Activated naive CD4-positive, alpha-beta T cell treated with anti-CD3 and anti-CD28 coated beads, Interleukin-2, amount 50 U/mL, for 24 hours (primary cell): ENCODE results near the gene YIF1A.

ENCODE experiments used
- H3K27ac Mint-ChIP-seq: one replicate; pipeline ENCODE4 v1.8.0; 2021; ENCODE audit warnings: mild to moderate bottlenecking, mixed read lengths
- H3K27me3 Mint-ChIP-seq: one replicate; pipeline ENCODE4 v1.8.0; 2021; ENCODE audit warnings: mixed read lengths
- H3K36me3 Mint-ChIP-seq: one replicate; pipeline ENCODE4 v1.8.0; 2021; ENCODE audit warnings: mixed read lengths
- H3K4me1 Mint-ChIP-seq: one replicate; pipeline ENCODE4 v1.8.0; 2021; ENCODE audit warnings: mixed read lengths
- H3K4me3 Mint-ChIP-seq: one replicate; pipeline ENCODE4 v1.8.0; 2021; ENCODE audit warnings: mild to moderate bottlenecking, mixed read lengths
- H3K9me3 Mint-ChIP-seq: one replicate; pipeline ENCODE4 v1.8.0; 2021; ENCODE audit warnings: mixed read lengths

YIF1A gene

DNA sequence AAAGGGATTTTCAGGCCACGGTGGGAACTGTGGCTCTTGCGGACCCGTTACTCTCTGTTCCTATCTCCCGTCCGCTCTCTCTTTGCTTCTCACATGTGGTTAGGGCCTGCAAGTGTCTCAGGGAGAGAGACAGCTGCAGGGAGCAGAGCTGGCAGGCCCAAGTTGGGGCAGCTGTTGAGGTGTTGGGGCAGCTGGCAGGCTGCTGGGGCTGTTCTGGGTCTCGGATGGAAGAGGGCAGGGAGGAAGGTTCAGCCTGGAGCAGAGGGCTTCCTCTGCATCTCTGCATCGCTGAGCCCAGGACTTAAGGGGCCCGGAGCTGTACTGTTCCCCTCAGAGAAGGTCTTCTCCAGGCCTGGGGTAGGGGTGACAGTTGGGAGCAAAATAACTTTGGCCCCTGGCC, 13.5 kb downstream of the YIF1A start:
- Mint-ChIP-seq H3K27me3 (no peaks in the 10 kb centered on the region), H3K4me3 (no peak overlapping the region), H3K36me3 (peaks cover 8% of the 10 kb centered on the region)

DNA sequence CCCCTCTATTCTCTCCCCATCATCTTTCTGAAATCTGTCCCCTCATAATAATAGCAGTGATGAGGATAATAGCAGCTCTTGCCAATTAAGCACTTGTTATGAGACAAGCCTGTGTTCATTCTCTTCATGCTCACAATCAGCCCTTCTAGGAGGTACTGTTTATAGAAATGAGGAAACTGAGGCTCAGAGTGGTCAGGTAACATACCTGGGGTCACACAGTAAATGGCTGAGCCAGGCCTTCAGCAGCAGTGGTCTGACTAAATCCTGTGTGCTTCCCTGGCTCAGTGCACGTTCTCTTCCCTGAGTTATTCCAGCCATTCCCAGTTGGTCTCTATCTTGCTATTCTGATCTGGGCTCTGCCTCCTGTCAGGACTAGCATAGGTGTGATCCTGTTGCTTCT, 14.7 kb downstream of the YIF1A start:
- Mint-ChIP-seq H3K27ac (no peak overlapping the region), H3K4me1 (peaks cover 38% of the 10 kb centered on the region), H3K27me3 (no peaks in the 10 kb centered on the region), H3K9me3 (no peaks in the 10 kb centered on the region), H3K36me3 (peaks cover 8% of the 10 kb centered on the region), H3K4me3 (no peak overlapping the region)

More for the DNA sequence above, 13.5 kb downstream of the YIF1A start:
- H3K9me3 Mint-ChIP-seq = no peaks in the 10 kb centered on the region
- H3K27ac Mint-ChIP-seq = peak overlapping the region; percentile 65
- peaks cover 31% of the 10 kb centered on the region for H3K4me1 Mint-ChIP-seq

GRCh38 chr11:66272596-66272995, 16.3 kb downstream of the YIF1A start:
- no peaks in the 10 kb centered on the region for H3K27me3 Mint-ChIP-seq
- peaks cover 39% of the 10 kb centered on the region for H3K4me1 Mint-ChIP-seq
- H3K27ac Mint-ChIP-seq = peak overlapping the region; percentile 77
- peaks cover 8% of the 10 kb centered on the region for H3K36me3 Mint-ChIP-seq
- H3K4me3 Mint-ChIP-seq = peak overlapping the region; percentile 23
- H3K9me3 Mint-ChIP-seq = no peaks in the 10 kb centered on the region

- Mint-ChIP-seq H3K4me3 (no peak overlapping the region), H3K4me1 (peaks cover 44% of the 10 kb centered on the region), H3K9me3 (no peaks in the 10 kb centered on the region), H3K36me3 (peaks cover 8% of the 10 kb centered on the region), H3K27me3 (no peaks in the 10 kb centered on the region), H3K27ac (no peak overlapping the region)
Measured at GRCh38 chr11:66271816-66272215, 17.1 kb downstream of the YIF1A start.

DNA sequence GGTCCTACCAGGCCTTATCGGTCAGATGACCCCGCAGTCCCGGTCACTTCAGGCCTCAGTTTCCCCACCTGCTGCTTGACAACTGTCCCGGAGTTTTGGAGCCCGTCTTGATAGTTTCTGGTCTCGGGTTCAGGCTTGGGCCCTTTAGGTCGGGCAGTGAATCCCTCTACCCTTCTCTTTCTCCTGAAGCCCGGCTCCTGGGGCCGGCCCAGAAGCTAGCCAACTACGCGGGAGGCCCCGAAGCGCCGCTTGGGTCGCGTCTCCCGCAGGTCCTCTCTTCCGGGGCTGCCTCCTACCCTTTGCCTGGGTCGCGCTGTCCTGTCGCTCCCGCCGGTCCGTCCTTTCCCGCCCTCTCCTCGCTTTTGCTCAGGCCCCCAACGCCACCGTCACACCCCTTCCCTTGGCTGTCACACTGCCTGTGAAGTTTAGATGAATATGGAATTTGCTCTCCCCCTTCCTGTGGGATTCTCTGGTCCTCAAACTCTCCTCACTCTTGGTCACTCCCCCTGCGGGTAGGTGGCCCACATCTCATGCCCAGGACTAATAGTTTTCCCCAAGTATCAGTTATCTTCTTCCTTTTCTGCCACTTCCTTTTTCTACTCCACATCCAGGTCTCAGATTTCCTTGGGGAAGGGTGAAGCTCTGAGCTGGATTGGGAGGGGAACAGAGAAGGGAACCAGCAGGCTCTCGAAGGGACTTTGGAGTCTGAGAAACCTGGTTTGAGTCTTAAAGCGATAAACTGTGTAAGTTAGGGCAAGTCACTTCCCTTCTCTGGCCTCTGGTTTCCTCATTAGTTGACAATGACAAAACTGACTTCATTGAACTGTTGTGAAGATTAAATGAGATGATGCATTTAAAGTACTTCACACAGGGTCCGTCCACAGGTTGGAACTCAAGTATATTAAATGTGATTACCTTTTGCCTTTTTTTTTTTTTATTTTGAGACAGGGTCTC, 19.7 kb downstream of the YIF1A start:
- peak overlapping the region; percentile 91 for H3K27ac Mint-ChIP-seq
- H3K27me3 Mint-ChIP-seq = no peaks in the 10 kb centered on the region
- H3K9me3 Mint-ChIP-seq = no peaks in the 10 kb centered on the region
- peak overlapping the region; percentile 95 for H3K4me3 Mint-ChIP-seq
- H3K36me3 Mint-ChIP-seq = peaks cover 10% of the 10 kb centered on the region
- peaks cover 45% of the 10 kb centered on the region for H3K4me1 Mint-ChIP-seq

DNA sequence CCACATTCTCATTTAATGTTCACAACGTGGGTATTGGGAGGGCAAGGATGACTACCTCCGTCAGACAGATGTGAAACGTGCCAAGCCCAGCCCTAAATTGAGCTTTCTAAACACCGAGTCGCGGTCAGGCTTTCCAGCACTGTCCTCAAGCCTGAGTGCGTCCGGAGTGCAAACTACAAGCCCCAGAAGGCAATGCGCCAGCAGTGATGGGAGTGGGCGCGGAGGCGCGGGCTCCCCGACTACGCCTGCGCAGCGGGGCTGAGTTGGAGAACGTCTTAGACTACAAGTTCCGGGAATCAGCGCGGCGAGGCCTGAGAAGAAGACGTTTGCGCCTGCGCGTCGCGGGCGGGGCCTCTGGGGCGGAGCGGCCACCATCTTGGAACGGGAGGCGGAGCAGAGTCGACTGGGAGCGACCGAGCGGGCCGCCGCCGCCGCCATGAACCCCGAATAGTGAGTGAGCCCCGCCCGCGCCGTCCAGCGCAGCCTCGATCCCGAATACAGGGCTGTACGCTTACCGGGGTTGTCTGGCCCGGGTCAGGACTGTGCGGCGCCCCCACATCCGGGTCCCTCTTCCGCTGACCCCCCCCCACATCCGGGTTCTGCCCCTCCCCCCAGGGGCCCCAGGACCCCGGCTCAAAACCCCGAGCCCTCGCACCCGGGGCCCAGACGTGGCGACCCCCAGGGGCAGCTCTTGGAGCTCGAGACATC, 20.5 kb downstream of the YIF1A start, which contains the start of gene RAB1B:
RAB1B (plus strand) TSS at position 396 of the 708 bp plus-strand sequence; CDS start at position 437, 41 bp downstream.
- H3K4me3 Mint-ChIP-seq = peak within 1 kb of the TSS; percentile 95
- no peaks in the 10 kb centered on the region for H3K27me3 Mint-ChIP-seq
- peaks cover 6% of the 10 kb centered on the region for H3K36me3 Mint-ChIP-seq
- H3K27ac Mint-ChIP-seq = peak within 1 kb of the TSS; percentile 98
- H3K9me3 Mint-ChIP-seq = no peaks in the 10 kb centered on the region
- peaks cover 42% of the 10 kb centered on the region for H3K4me1 Mint-ChIP-seq

- Mint-ChIP-seq H3K4me1 (peaks cover 40% of the 10 kb centered on the region), H3K27me3 (no peaks in the 10 kb centered on the region), H3K27ac (peak overlapping the region; percentile 98), H3K9me3 (no peaks in the 10 kb centered on the region), H3K4me3 (peak overlapping the region; percentile 95), H3K36me3 (peaks cover 5% of the 10 kb centered on the region)
Measured at GRCh38 chr11:66267379-66268243, 21.3 kb downstream of the YIF1A start.

GRCh38 chr11:66267039-66267378, 21.9 kb downstream of the YIF1A start:
- no peaks in the 10 kb centered on the region for H3K9me3 Mint-ChIP-seq
- H3K4me3 Mint-ChIP-seq = peak overlapping the region; percentile 95
- no peak overlapping the region for H3K27ac Mint-ChIP-seq

DNA sequence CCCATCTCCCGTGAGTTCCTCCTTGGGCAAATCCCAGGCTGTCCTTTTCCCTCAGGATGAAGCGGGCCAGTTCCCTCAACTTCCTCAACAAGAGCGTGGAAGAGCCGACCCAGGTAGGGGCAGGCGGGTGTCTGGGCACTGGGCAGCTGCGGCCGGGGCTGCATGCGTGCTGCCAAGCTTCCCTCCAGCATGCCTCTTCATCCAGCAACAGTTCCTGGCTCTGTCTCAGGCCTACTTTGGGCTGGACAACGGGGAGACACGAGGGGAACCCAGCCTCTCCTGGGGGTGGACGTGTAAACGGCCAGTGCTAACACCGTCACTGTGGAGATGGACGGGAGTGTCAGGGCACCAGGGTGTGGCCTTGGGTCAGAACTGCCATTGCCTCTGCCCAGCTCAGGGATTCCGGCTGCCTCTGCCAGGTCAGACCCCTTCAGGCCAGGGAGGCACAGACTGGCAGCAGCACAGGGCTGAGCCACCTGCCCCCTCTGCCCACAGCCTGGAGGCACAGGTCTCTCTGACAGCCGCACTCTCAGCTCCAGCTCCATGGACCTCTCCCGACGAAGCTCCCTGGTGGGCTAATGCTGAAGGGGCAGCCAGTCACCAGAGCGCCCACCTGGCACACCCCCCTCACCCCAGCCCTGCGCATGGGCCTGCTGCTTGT, 22.4 kb downstream of the YIF1A start:
- Mint-ChIP-seq H3K4me3 (peak overlapping the region; percentile 95), H3K27me3 (no peaks in the 10 kb centered on the region), H3K27ac (no peak overlapping the region), H3K36me3 (peaks cover 3% of the 10 kb centered on the region), H3K4me1 (peaks cover 31% of the 10 kb centered on the region), H3K9me3 (no peaks in the 10 kb centered on the region)

More at GRCh38 chr11:66267039-66267378, 21.9 kb downstream of the YIF1A start:
- Mint-ChIP-seq H3K27me3 (no peaks in the 10 kb centered on the region), H3K4me1 (peaks cover 36% of the 10 kb centered on the region), H3K36me3 (peaks cover 5% of the 10 kb centered on the region)

DNA sequence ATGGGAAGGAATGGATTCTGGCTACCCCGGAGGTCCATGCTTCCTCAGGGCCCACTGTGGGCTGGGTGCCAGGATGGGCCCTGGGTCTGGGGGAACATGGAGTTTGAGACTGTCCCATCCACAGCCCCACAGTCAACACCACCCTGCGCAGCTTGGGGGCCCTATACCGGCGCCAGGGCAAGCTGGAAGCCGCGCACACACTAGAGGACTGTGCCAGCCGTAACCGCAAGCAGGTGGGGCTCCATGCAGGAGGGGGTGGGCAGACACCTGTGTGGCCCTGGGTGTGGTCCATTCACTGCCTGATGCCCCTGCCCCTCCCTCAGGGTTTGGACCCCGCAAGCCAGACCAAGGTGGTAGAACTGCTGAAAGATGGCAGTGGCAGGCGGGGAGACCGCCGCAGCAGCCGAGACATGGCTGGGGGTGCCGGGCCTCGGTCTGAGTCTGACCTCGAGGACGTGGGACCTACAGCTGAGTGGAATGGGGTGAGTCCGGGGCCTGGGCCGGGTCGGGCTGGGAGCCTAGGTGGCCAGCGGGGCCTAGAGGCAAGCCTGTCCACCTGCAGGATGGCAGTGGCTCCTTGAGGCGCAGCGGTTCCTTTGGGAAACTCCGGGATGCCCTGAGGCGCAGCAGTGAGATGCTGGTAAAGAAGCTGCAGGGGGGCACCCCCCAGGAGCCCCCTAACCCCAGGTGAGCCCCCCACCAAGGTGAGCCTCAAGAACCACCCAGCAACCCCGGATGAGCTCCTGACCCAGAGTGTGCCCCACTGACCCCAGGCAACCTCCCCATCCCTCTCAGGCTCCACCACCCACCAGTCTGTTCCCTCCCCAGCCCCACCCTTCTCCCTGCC, 23.2 kb downstream of the YIF1A start:
- Mint-ChIP-seq H3K36me3 (peaks cover 2% of the 10 kb centered on the region), H3K9me3 (no peaks in the 10 kb centered on the region), H3K4me3 (no peak overlapping the region), H3K27me3 (no peaks in the 10 kb centered on the region), H3K27ac (no peak overlapping the region), H3K4me1 (peaks cover 29% of the 10 kb centered on the region)

DNA sequence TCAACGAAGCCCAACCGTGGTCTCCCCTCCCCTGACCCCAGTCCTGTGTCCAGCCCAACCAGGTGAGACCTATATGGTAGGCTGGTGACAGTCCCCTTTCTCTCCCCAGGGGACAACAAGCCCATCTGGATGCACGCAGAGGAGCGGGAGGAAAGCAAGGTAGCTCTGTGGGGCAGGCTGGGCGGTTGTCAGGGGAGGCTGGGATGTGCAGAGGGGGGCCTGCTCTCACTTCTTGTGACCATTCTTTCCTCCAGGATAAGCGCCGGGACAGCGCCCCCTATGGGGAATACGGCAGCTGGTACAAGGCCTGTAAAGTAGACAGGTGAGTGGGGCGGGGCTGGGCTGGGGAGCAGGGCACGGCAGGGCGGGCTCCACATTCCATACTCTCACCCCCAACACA, 24.0 kb downstream of the YIF1A start:
- no peak overlapping the region for H3K4me3 Mint-ChIP-seq
- no peaks in the 10 kb centered on the region for H3K9me3 Mint-ChIP-seq
- H3K36me3 Mint-ChIP-seq = peaks cover 1% of the 10 kb centered on the region
- no peaks in the 10 kb centered on the region for H3K27me3 Mint-ChIP-seq
- no peak overlapping the region for H3K27ac Mint-ChIP-seq
- peaks cover 20% of the 10 kb centered on the region for H3K4me1 Mint-ChIP-seq

DNA sequence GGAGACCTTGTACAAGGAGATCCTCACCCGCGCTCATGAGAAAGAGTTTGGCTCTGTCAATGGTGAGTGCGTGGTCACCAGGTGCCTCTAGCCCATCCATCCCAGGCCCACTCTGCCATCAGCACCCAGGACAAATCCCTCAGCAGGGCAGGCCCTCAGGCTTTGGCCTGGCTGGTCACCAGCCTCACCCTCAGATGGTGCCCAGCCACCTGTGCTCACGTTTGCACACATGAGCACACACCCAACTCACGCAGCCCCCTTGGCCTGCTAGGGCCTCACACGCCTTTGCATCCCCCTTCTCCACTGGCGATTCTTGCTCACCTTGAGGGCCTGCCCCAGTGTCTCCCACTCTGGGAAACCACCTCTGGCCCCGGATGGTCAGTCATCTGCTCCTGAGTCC, 24.6 kb downstream of the YIF1A start:
- Mint-ChIP-seq H3K4me3 (no peak overlapping the region), H3K27ac (no peak overlapping the region)

DNA sequence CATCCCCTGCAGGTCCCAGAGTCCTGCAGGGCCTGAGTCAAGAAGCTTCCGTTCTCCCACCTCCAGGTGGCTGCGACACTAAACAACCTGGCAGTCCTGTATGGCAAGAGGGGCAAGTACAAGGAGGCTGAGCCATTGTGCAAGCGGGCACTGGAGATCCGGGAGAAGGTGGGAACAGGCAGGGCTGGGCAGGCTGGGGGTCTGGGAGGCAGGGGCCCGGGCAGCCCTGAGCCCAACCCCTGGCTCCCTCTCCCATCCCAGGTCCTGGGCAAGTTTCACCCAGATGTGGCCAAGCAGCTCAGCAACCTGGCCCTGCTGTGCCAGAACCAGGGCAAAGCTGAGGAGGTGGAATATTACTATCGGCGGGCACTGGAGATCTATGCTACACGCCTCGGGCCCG, 25.2 kb downstream of the YIF1A start:
- no peaks in the 10 kb centered on the region for H3K9me3 Mint-ChIP-seq
- no peak overlapping the region for H3K27ac Mint-ChIP-seq
- no peak overlapping the region for H3K4me3 Mint-ChIP-seq
- H3K4me1 Mint-ChIP-seq = peaks cover 23% of the 10 kb centered on the region
- H3K36me3 Mint-ChIP-seq = peaks cover 8% of the 10 kb centered on the region
- H3K27me3 Mint-ChIP-seq = no peaks in the 10 kb centered on the region

More for the DNA sequence above, 24.6 kb downstream of the YIF1A start:
- peaks cover 19% of the 10 kb centered on the region for H3K4me1 Mint-ChIP-seq
- no peaks in the 10 kb centered on the region for H3K9me3 Mint-ChIP-seq
- H3K27me3 Mint-ChIP-seq = no peaks in the 10 kb centered on the region
- H3K36me3 Mint-ChIP-seq = peaks cover 4% of the 10 kb centered on the region

GRCh38 chr11:66263231-66263630, 25.7 kb downstream of the YIF1A start:
- Mint-ChIP-seq H3K4me1 (peaks cover 25% of the 10 kb centered on the region), H3K9me3 (no peaks in the 10 kb centered on the region), H3K4me3 (no peak overlapping the region), H3K36me3 (peaks cover 8% of the 10 kb centered on the region), H3K27ac (no peak overlapping the region), H3K27me3 (no peaks in the 10 kb centered on the region)
